Measurements from ENCODE around the gene DNASE1L3. TPM values are rescaled to one million over a fixed set of nuclear protein-coding genes. Genes with fewer than 3 reads are reported as not detected.
"Not testable (repeated sequence)": the region's sequence is repeated elsewhere in the genome, so short reads cannot be mapped to it uniquely, and the experiment has no call there.

Gene DNASE1L3
- total RNA-seq, 4 donors from 2014 or later = 1.1 to 20.5 (median 3.8) TPM

- ATAC-seq (ENCODE audit: low FRiP score) = peak; percentile 34
- DNase-seq (ENCODE audit: low spot score) = no peak
- TF ChIP-seq CTCF (IDR thresholded peaks at IDR 0.05) = no peak
Observed at GRCh38 chr3:58251631-58252035, 40.9 kb upstream of the DNASE1L3 start.

- DNase-seq (ENCODE audit: low spot score) (no peak), ATAC-seq (ENCODE audit: low FRiP score) (no peak)
- TF ChIP-seq CTCF (IDR thresholded peaks at IDR 0.05) = no peak
Observed at GRCh38 chr3:58250093-58250707, 39.4 kb upstream of the DNASE1L3 start.

GRCh38 chr3:58249358-58250092, 38.8 kb upstream of the DNASE1L3 start:
- no peak for TF ChIP-seq CTCF (IDR thresholded peaks at IDR 0.05)
- DNase-seq (ENCODE audit: low spot score) (no peak), ATAC-seq (ENCODE audit: low FRiP score) (no peak)

GRCh38 chr3:58246148-58247047, 35.6 kb upstream of the DNASE1L3 start:
- TF ChIP-seq CTCF (IDR thresholded peaks at IDR 0.05) = no peak
- no peak for ATAC-seq (ENCODE audit: low FRiP score)

GRCh38 chr3:58243976-58244585, 33.3 kb upstream of the DNASE1L3 start:
- DNase-seq (ENCODE audit: low spot score) = no peak
- ATAC-seq (ENCODE audit: low FRiP score) = no peak

More at GRCh38 chr3:58246148-58247047, 35.6 kb upstream of the DNASE1L3 start:
- DNase-seq (ENCODE audit: low spot score) = no peak

GRCh38 chr3:58242860-58243259, 32.1 kb upstream of the DNASE1L3 start:
- not testable (repeated sequence) for ATAC-seq (ENCODE audit: low FRiP score)

More at GRCh38 chr3:58243976-58244585, 33.3 kb upstream of the DNASE1L3 start:
- TF ChIP-seq CTCF (IDR thresholded peaks at IDR 0.05) = no peak

GRCh38 chr3:58242340-58242739, 31.6 kb upstream of the DNASE1L3 start:
- no peak for TF ChIP-seq CTCF (IDR thresholded peaks at IDR 0.05)
- ATAC-seq (ENCODE audit: low FRiP score) (no peak), DNase-seq (ENCODE audit: low spot score) (no peak)

More at GRCh38 chr3:58242860-58243259, 32.1 kb upstream of the DNASE1L3 start:
- not testable (repeated sequence) for DNase-seq (ENCODE audit: low spot score)
